SU-DHL-6 (cell line): ENCODE measurements around the gene GSTM5.

Source experiments
- H2AFZ ChIP-seq: fragments of 200-600 bp; sonication (generic); 2 replicates; pipeline ENCODE4 v1.6.1; 2014; ENCODE audit warnings: low read depth, mild to moderate bottlenecking, moderate library complexity, mixed read lengths, antibody characterized with exemption, low read length; ENCODE audit not compliant: severe bottlenecking
- H3F3A ChIP-seq: fragments of 200-600 bp; shearing (Covaris generic); 2 replicates; pipeline ENCODE4 v1.6.0; 2016; ENCODE audit warnings: antibody characterized with exemption, mild to moderate bottlenecking; ENCODE audit not compliant: insufficient read depth
- H3K27ac ChIP-seq: fragments of 200-600 bp; sonication (generic); 2 replicates; pipeline ENCODE4 v1.5.1; 2016; ENCODE audit warnings: low read depth, mild to moderate bottlenecking, low read length, moderate library complexity, mixed read lengths
- H3K27me3 ChIP-seq: fragments of 200-600 bp; sonication (generic), shearing (Covaris generic); 2 replicates; pipeline ENCODE4 v1.6.0; 2014; ENCODE audit warnings: mild to moderate bottlenecking, low read length
- H3K36me3 ChIP-seq: fragments of 200-600 bp; sonication (generic); 2 replicates; pipeline ENCODE4 v1.6.1; 2014; ENCODE audit warnings: mild to moderate bottlenecking, low read length, mixed read lengths
- H3K4me2 ChIP-seq: fragments of 300-600, 200-600 bp; shearing (Covaris generic), sonication (generic); 2 replicates; pipeline ENCODE4 v1.6.0; 2014; ENCODE audit warnings: low read length, low read depth, mild to moderate bottlenecking; ENCODE audit not compliant: poor library complexity, severe bottlenecking
- H3K4me3 ChIP-seq: fragments of 200-600 bp; sonication (generic); 2 replicates; pipeline ENCODE4 v1.5.1; 2014; ENCODE audit warnings: antibody characterized with exemption, low read length, mild to moderate bottlenecking, mixed read lengths; ENCODE audit not compliant: insufficient read depth, poor library complexity, severe bottlenecking
- H3K79me2 ChIP-seq: fragments of 200-600 bp; sonication (generic); 2 replicates; pipeline ENCODE4 v1.6.1; 2014; ENCODE audit warnings: mild to moderate bottlenecking, low read length, moderate library complexity; ENCODE audit not compliant: insufficient read depth
- H3K9ac ChIP-seq: fragments of 200-600 bp; sonication (generic); 2 replicates; pipeline ENCODE4 v1.7.0; 2014; ENCODE audit warnings: mild to moderate bottlenecking, low read length
- H3K9me2 ChIP-seq: fragments of 200-600 bp; sonication (generic); replicated peaks from 2 replicates; pipeline ENCODE4 v1.6.1; 2014; ENCODE audit warnings: low read length; ENCODE audit not compliant: insufficient read depth
- H3K9me3 ChIP-seq: fragments of 200-600 bp; sonication (generic); 2 replicates; pipeline ENCODE4 v1.6.1; 2014; ENCODE audit warnings: low read length, mixed read lengths; ENCODE audit not compliant: insufficient read depth
- H4K20me1 ChIP-seq: fragments of 200-600 bp; sonication (generic); 2 replicates; pipeline ENCODE4 v1.6.1; 2014; ENCODE audit warnings: low read depth, mild to moderate bottlenecking, antibody characterized with exemption, low read length, moderate library complexity, mixed read lengths
- CTCF ChIP-seq: fragments of 200-600 bp; sonication (generic); IDR thresholded peaks from one replicate; pipeline ENCODE4 v1.5.1; 2017; ENCODE audit warnings: antibody characterized with exemption, mild to moderate bottlenecking, low read length, moderate library complexity; ENCODE audit not compliant: insufficient read depth, poor library complexity, severe bottlenecking
- EZH2phosphoT487 ChIP-seq: fragments of 200-600 bp; sonication (generic), shearing (Covaris generic); conservative IDR thresholded peaks from 2 replicates; pipeline ENCODE4 v1.6.1; 2018; ENCODE audit warnings: mild to moderate bottlenecking, antibody characterized with exemption, low read length, moderate library complexity, mixed read lengths

The GSTM5 gene

GRCh38 chr1:109749221-109749620, 37.2 kb downstream of the GSTM5 start:
- no peak overlapping the region for H3K4me2 ChIP-seq
- no peaks in the 10 kb centered on the region for H4K20me1 ChIP-seq
- no peaks in the 10 kb centered on the region for H3K79me2 ChIP-seq
- H3K9ac ChIP-seq: no peak overlapping the region
- H2AFZ ChIP-seq: no peak overlapping the region
- no peaks in the 10 kb centered on the region for H3K27me3 ChIP-seq
- H3K36me3 ChIP-seq: no peaks in the 10 kb centered on the region
- H3K9me3 ChIP-seq: no peaks in the 10 kb centered on the region
- H3K9me2 ChIP-seq: no peaks in the 10 kb centered on the region
- no peak overlapping the region for H3K4me3 ChIP-seq
- H3K27ac ChIP-seq: no peak overlapping the region
- TF ChIP-seq EZH2phosphoT487: no peak
- TF ChIP-seq CTCF: no peak
- no peaks in the 10 kb centered on the region for H3F3A ChIP-seq

GRCh38 chr1:109750241-109750882, 38.3 kb downstream of the GSTM5 start:
- no peak overlapping the region for H3K9ac ChIP-seq

GRCh38 chr1:109750920-109751319, 38.9 kb downstream of the GSTM5 start:
- H3K27me3 ChIP-seq: no peaks in the 10 kb centered on the region
- no peaks in the 10 kb centered on the region for H3K9me3 ChIP-seq
- H3K27ac ChIP-seq: no peak overlapping the region
- no peak overlapping the region for H3K9ac ChIP-seq
- H3K4me3 ChIP-seq: no peak overlapping the region
- H3K36me3 ChIP-seq: no peaks in the 10 kb centered on the region
- H3F3A ChIP-seq: no peaks in the 10 kb centered on the region
- no peaks in the 10 kb centered on the region for H3K9me2 ChIP-seq
- no peak for TF ChIP-seq EZH2phosphoT487
- no peak for TF ChIP-seq CTCF
- H4K20me1 ChIP-seq: no peaks in the 10 kb centered on the region
- no peak overlapping the region for H3K4me2 ChIP-seq
- H3K79me2 ChIP-seq: no peaks in the 10 kb centered on the region
- no peak overlapping the region for H2AFZ ChIP-seq

More at GRCh38 chr1:109750241-109750882, 38.3 kb downstream of the GSTM5 start:
- no peaks in the 10 kb centered on the region for H3F3A ChIP-seq
- no peaks in the 10 kb centered on the region for H3K9me2 ChIP-seq
- no peak overlapping the region for H2AFZ ChIP-seq
- H3K27me3 ChIP-seq: no peaks in the 10 kb centered on the region
- H3K4me2 ChIP-seq: no peak overlapping the region
- no peaks in the 10 kb centered on the region for H3K36me3 ChIP-seq
- TF ChIP-seq EZH2phosphoT487 (no peak), CTCF (no peak)
- H3K79me2 ChIP-seq: no peaks in the 10 kb centered on the region
- no peaks in the 10 kb centered on the region for H3K9me3 ChIP-seq
- no peak overlapping the region for H3K4me3 ChIP-seq
- no peak overlapping the region for H3K27ac ChIP-seq
- H4K20me1 ChIP-seq: no peaks in the 10 kb centered on the region
